Stimulated activated CD4-positive, alpha-beta T cell treated with anti-CD3 and anti-CD28 coated beads, Interleukin-1b, Interleukin-23, amount 100 ng/mL, for 1 hour (primary cell): ENCODE results near the gene NUDT13.

Experiments
- DNase-seq, 2 donors: peaks; one replicate each; pipeline ENCODE4 v3.0.0-alpha.2; 2020; ENCODE audit warnings: low read depth in 2 of 2

NUDT13 gene

DNA sequence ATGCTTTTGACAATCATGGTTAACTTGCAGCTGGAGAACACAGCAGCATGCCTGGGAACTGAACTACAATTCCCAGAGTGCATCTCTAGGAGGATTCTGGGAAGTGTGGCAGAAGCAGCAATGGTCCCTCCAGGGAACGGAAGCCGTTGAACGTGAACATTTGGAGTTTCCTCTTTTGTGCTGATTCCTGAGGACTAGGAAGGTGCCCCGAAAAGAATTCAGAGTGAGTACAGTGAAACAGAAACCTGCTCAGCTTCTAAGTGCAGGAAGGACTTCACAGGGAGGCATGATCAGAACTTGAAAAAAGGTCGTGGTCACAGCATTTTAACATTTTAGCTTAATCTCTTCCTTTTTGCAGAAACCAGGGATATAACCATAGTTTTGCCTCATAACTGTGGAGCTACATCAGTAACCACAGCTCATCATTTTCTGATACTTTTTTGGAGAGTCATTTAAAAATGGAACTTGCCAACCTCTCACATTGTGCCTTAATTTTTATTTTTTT is at the start of gene NUDT13:
NUDT13 (plus strand) TSS at position 111 of the 505 bp plus-strand sequence. CDS start 3,911 bp downstream, outside the sequence.
- peak; percentile 7 to 13 for DNase-seq

DNA sequence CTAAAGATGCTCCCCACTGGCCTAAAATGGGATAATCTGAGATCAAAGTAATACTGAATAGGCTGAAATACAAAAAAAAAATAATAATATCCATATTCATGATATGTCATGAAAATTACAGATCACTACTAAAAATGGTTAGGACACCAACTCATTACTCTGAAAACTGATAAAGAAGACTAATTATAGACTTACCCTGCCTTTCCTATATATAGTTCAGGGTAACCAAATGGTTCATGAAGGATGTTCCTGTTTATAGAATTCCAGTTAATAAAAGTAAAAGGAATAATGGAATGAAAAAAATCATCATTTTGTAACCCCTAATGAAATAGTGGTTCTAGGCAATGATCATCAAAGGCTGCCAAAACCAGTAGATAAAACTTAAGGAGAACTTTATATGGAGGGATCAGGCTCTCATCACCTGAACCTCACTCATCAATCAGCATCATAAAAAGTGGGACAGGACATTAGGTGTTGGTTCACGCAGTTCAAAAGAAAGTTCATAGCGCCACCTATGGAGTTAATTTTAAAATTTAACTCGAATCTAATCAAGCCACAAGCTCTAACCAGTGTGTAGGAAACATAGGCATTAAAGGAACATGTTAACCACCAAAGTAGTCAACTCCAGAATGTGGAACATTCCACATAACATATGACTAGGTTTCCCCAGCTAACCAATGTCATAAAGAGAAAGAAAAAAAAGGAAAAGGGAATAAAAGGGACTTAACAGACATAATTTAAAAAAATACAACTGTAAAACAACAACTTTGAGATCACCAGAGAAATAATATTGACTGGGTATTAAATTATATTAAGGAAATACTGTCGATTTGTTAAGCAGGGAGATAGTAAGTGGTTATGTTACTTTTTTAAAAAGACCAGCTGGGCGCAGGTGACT is 49.3 kb upstream of the NUDT13 start:
- DNase-seq, result no peak

GRCh38 chr10:73061743-73062142 is 48.5 kb upstream of the NUDT13 start:
- no peak for DNase-seq

DNA sequence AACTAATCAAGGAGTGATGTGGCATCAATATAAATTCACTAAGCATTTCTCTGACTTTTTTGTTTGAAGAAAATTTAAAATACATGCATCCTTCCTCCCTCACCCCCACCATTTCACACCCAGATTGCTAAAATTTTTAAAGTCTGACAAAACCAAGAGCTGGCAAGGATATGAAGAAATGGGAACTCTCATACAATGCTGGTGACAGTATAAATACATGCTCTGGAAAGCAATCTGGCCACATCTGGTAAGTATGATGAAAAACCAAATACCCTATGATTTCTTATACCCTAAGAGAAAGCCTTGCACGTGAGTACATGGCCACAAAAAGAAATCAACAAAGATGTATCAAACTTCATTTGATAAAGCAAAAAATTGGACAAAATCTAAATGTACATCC is 44.8 kb upstream of the NUDT13 start:
- no peak for DNase-seq

DNA sequence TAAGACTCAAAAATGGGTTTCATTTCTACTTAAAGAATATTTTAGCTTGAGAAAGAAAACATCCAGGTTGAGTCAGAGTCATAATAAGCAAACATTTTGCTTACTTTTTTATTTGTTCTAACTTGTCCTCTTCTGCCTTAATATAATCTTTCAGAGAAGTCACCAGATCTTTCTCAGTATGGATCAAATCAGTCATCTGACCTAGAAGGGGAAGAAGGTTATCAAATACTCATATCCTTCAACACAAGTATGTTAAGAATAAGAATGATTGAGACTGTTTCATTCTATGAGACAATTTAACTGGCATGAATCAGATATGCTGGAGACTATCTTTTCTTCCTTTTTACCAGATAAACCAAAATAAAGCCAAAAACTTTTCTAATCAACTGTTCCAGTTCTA is 36.6 kb upstream of the NUDT13 start:
- DNase-seq, result no peak

- DNase-seq, result no peak
Observed at GRCh38 chr10:73075829-73076228, 34.4 kb upstream of the NUDT13 start.

DNA sequence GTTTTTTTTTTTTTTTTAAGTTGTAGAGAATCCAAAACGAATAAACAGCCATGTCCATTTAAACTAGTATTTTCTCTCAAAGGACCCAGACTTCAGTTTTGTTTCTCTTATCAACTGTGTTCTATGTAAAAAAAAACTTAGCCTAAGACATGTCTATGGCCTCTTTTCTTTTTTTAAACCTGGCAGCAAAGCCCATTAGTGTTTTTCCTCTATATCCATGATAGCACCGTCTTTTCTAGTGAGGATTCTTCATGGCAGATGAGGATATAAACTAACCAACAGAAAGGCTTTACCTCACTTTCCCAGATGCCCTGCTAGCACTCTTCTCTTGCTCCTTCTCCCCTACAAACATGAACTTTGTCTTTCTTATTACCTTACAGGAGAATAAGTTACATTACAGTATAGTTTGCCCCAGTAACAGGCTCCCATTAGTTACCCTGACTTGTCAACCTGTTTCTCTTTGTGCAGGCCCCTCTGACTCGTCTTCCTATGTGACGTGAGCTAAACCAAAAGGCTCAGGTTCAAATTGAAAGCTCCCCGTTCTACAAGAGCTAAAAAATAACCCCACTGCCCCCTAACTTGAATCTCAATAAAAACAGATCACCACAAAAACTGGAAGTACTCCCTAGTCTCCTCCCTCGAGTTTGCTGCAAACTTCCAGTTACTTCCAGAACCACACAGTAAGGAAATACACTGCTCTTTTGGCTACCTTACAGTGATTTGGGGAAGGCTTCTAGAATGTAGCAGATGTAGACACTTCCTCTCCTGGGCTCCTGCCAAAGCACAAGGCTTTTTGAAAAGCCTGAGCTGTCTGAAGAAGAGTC is 33.7 kb upstream of the NUDT13 start:
- no peak for DNase-seq

DNA sequence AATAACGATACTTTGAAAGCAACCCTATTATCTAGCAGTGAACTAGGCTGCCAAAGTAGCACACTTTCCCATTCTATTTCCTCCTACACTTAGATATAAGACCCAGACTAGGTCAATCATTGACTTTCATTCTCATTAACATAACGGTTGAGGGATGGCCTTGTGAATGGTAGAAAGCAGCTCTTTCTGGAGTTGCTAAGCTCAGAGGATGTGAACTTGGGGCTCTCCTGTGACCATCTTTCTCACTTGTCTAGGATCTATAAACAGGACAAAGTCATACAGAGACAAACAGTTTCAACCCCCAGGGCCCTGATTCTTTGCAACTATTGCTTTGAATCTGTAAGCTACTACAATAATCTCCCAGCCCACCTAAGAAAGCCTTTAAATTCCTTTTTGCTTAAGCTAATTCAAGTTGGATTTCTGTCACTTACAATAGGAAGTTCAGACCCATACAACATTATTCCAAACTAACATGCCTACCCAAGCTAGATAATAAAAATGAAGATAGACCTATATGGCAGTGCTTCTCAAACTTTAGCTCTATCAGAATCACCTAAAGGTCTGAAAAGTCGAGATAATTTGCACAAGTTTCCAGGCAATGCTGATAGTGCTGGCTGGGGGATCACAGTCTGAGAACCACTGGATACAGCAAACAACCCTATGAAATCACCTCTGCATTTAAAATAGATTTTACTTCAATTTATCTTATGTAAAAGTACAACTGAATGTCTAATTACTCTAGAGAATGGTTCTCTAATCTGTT is 30.3 kb upstream of the NUDT13 start:
- DNase-seq, result no peak

GRCh38 chr10:73083221-73083620 is 27.0 kb upstream of the NUDT13 start:
- no peak for DNase-seq

GRCh38 chr10:73084209-73084608 is 26.0 kb upstream of the NUDT13 start:
- no peak for DNase-seq

GRCh38 chr10:73086816-73087215 is 23.4 kb upstream of the NUDT13 start:
- no peak for DNase-seq

- no peak for DNase-seq
Observed at GRCh38 chr10:73088304-73088703, 22.0 kb upstream of the NUDT13 start.

GRCh38 chr10:73092830-73093229 is 17.4 kb upstream of the NUDT13 start:
- no peak for DNase-seq

GRCh38 chr10:73093922-73094850 is 16.1 kb upstream of the NUDT13 start:
- DNase-seq, result no peak

GRCh38 chr10:73094986-73095480 is 15.2 kb upstream of the NUDT13 start:
- no peak for DNase-seq

GRCh38 chr10:73095481-73096021 is 14.7 kb upstream of the NUDT13 start:
- DNase-seq, result no peak

DNA sequence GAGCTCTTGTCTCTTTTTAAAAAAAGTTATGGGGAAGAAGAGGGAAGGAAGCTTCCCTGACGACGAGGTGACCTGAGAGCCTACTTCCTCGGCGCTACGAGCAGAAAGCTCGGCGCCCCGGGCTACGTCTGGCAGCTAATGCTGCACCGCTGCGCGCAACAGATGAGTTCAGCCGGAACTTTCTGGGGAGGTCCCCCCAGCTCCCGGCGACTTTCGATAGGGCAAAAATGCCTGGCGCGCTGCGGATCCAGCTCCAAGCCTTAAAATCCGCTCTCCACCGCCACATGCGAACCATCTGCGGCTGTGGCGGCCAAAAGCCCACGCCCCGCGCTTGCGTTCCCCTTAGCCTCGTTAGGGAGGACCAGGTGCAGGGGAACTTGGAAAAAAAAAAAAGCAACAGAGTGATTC is 14.2 kb upstream of the NUDT13 start:
- peak; percentile 16 to 45 for DNase-seq

- peak; percentile 94 to 96 for DNase-seq
Observed at GRCh38 chr10:73096449-73097304, 13.6 kb upstream of the NUDT13 start, which contains the start of gene P4HA1. Gene P4HA1 (minus strand): TSS chr10:73096866. CDS start chr10:73074883, 21,983 bp downstream.

- no peak for DNase-seq
Observed at GRCh38 chr10:73097305-73097670, 13.0 kb upstream of the NUDT13 start.
